B cell (primary cell): ENCODE results near the gene ATF4.

Experiments used
- CTCF ChIP-seq: fragments of 200-600 bp; IDR thresholded peaks from one replicate; pipeline ENCODE4 v1.8.0; 2022; ENCODE audit warnings: antibody characterized with exemption, mild to moderate bottlenecking
- EZH2 ChIP-seq: IDR thresholded peaks from 2 replicates; pipeline ENCODE4 v1.6.1; 2012; ENCODE audit warnings: borderline replicate concordance, low read depth, mild to moderate bottlenecking, moderate library complexity, low read length; ENCODE audit not compliant: insufficient read depth, poor library complexity, severe bottlenecking

DNA sequence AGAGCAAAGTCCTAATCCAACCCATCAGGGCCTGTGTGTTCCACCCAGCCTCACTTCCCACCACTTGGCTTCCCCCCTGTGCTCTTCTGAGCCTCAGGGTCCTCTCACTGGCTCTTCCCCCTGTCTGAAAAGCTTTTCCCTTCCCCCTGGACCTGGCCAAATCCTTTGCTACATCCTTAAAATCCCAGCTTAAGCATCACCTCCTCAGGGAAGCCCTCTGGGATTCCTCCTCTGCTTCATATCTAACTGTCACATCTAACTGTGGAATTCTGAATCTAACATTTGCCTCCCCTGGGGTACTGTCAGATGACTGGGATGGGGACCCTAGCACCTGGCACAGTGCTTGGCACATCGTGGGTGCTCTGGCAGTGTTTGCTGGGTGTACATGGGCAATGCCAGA, 51.2 kb downstream of the ATF4 start:
- no peak for TF ChIP-seq CTCF
- no peak for TF ChIP-seq EZH2
